HEK293 (cell line): Measurements from ENCODE around the gene COIL.

Source experiments
- OSR2 ChIP-seq: fragments of 450-650 bp; formaldehyde crosslinking; IDR thresholded peaks from 2 replicates; pipeline ENCODE4 v1.5.1; 2016; ENCODE audit warnings: missing biosample characterization, missing genetic modification characterization
- OVOL3 ChIP-seq: fragments of 450-650 bp; formaldehyde crosslinking; IDR thresholded peaks from 2 replicates; pipeline ENCODE4 v1.5.1; 2016; ENCODE audit warnings: missing biosample characterization, missing genetic modification characterization
- PRDM10 ChIP-seq: fragments of 450-650 bp; formaldehyde crosslinking; IDR thresholded peaks from 2 replicates; pipeline ENCODE4 v1.5.1; 2016; ENCODE audit warnings: missing biosample characterization, missing genetic modification characterization
- PRDM2 ChIP-seq: fragments of 450-650 bp; formaldehyde crosslinking; IDR thresholded peaks from 2 replicates; pipeline ENCODE4 v1.5.1; 2016; ENCODE audit warnings: missing biosample characterization, missing genetic modification characterization, borderline replicate concordance
- SCRT1 ChIP-seq: fragments of 450-650 bp; formaldehyde crosslinking; IDR thresholded peaks from 2 replicates; pipeline ENCODE4 v1.5.1; 2016; ENCODE audit warnings: missing biosample characterization, missing genetic modification characterization, borderline replicate concordance
- YY2 ChIP-seq: fragments of 450-650 bp; formaldehyde crosslinking; IDR thresholded peaks from 2 replicates; pipeline ENCODE4 v1.5.1; 2016; ENCODE audit warnings: missing biosample characterization, missing genetic modification characterization
- ZBTB10 ChIP-seq: fragments of 450-650 bp; formaldehyde crosslinking; IDR thresholded peaks from 2 replicates; pipeline ENCODE4 v1.5.1; 2016; ENCODE audit warnings: missing biosample characterization, missing genetic modification characterization
- ZBTB20 ChIP-seq: fragments of 450-650 bp; formaldehyde crosslinking; IDR thresholded peaks from 2 replicates; pipeline ENCODE4 v1.5.1; 2016; ENCODE audit warnings: missing biosample characterization, missing genetic modification characterization
- ZIC2 ChIP-seq: fragments of 450-650 bp; formaldehyde crosslinking; IDR thresholded peaks from 2 replicates; pipeline ENCODE4 v1.5.1; 2016; ENCODE audit warnings: missing biosample characterization, missing genetic modification characterization
- ZNF138 ChIP-seq: fragments of 450-650 bp; formaldehyde crosslinking; IDR thresholded peaks from 2 replicates; pipeline ENCODE4 v1.5.1; 2016; ENCODE audit warnings: missing biosample characterization, missing genetic modification characterization, borderline replicate concordance
- ZNF140 ChIP-seq: fragments of 450-650 bp; formaldehyde crosslinking; IDR thresholded peaks from 2 replicates; pipeline ENCODE4 v1.5.1; 2016; ENCODE audit warnings: missing biosample characterization, missing genetic modification characterization
- ZNF174 ChIP-seq: fragments of 450-650 bp; formaldehyde crosslinking; IDR thresholded peaks from 2 replicates; pipeline ENCODE4 v1.5.0; 2017; ENCODE audit warnings: missing biosample characterization, mild to moderate bottlenecking, missing genetic modification characterization
- ZNF184 ChIP-seq: fragments of 450-650 bp; IDR thresholded peaks from 2 replicates; pipeline ENCODE4 v1.5.1; 2018; ENCODE audit warnings: missing biosample characterization, mild to moderate bottlenecking, missing genetic modification characterization
- ZNF280D ChIP-seq: fragments of 450-650 bp; formaldehyde crosslinking; IDR thresholded peaks from 2 replicates; pipeline ENCODE4 v1.5.1; 2016; ENCODE audit warnings: missing biosample characterization, missing genetic modification characterization
- ZNF335 ChIP-seq: fragments of 450-650 bp; formaldehyde crosslinking; conservative IDR thresholded peaks from 2 replicates; pipeline ENCODE4 v1.5.1; 2016; ENCODE audit warnings: missing biosample characterization, missing genetic modification characterization
- ZNF362 ChIP-seq: fragments of 450-650 bp; formaldehyde crosslinking; IDR thresholded peaks from 2 replicates; pipeline ENCODE4 v1.5.1; 2016; ENCODE audit warnings: missing biosample characterization, missing genetic modification characterization
- ZNF423 ChIP-seq: fragments of 450-650 bp; formaldehyde crosslinking; IDR thresholded peaks from 2 replicates; pipeline ENCODE4 v1.5.1; 2016; ENCODE audit warnings: missing biosample characterization, missing genetic modification characterization
- ZNF48 ChIP-seq: fragments of 450-650 bp; formaldehyde crosslinking; IDR thresholded peaks from 2 replicates; pipeline ENCODE4 v1.5.1; 2016; ENCODE audit warnings: missing biosample characterization, missing genetic modification characterization
- ZNF548 ChIP-seq: fragments of 450-650 bp; formaldehyde crosslinking; IDR thresholded peaks from 2 replicates; pipeline ENCODE4 v1.5.1; 2016; ENCODE audit warnings: missing biosample characterization, missing genetic modification characterization
- ZNF629 ChIP-seq: fragments of 450-650 bp; formaldehyde crosslinking; IDR thresholded peaks from 2 replicates; pipeline ENCODE4 v1.5.1; 2017; ENCODE audit warnings: missing biosample characterization, missing genetic modification characterization
- ZNF664 ChIP-seq: fragments of 450-650 bp; formaldehyde crosslinking; IDR thresholded peaks from 2 replicates; pipeline ENCODE4 v1.5.1; 2016; ENCODE audit warnings: missing biosample characterization, missing genetic modification characterization
- ZNF677 ChIP-seq: fragments of 450-650 bp; IDR thresholded peaks from 2 replicates; pipeline ENCODE4 v1.5.0; 2018; ENCODE audit warnings: missing biosample characterization, mild to moderate bottlenecking, missing genetic modification characterization, moderate library complexity
- ZNF701 ChIP-seq: fragments of 450-650 bp; formaldehyde crosslinking; IDR thresholded peaks from 2 replicates; pipeline ENCODE4 v1.5.1; 2016; ENCODE audit warnings: missing biosample characterization, missing genetic modification characterization
- ZNF837 ChIP-seq: fragments of 450-650 bp; formaldehyde crosslinking; IDR thresholded peaks from 2 replicates; pipeline ENCODE4 v1.5.1; 2016; ENCODE audit warnings: missing biosample characterization, missing genetic modification characterization
- ZXDB ChIP-seq: fragments of 450-650 bp; formaldehyde crosslinking; IDR thresholded peaks from 2 replicates; pipeline ENCODE4 v1.5.1; 2016; ENCODE audit warnings: missing biosample characterization, missing genetic modification characterization

Gene COIL

GRCh38 chr17:56913353-56913866, 47.4 kb downstream of the COIL start (continued):
- TF ChIP-seq ZNF138 (tag by site-specific recombination), result no peak
- no peak for TF ChIP-seq ZBTB20
- no peak for TF ChIP-seq ZXDB (tag by site-specific recombination)
- no peak for TF ChIP-seq ZNF362 (tag by site-specific recombination)
- TF ChIP-seq ZNF184 (tag by site-specific recombination), result no peak
- TF ChIP-seq PRDM2 (tag by site-specific recombination), result no peak
- no peak for TF ChIP-seq ZNF48 (tag by site-specific recombination)
- TF ChIP-seq ZNF174 (tag by site-specific recombination), result no peak
- TF ChIP-seq ZNF140, result no peak
- no peak for TF ChIP-seq ZNF677 (tag by site-specific recombination)
- TF ChIP-seq ZNF548 (tag by site-specific recombination), result no peak
- TF ChIP-seq OVOL3, result no peak
- 0 out of 2 replicates have a peak, but pooled peaks have one; percentile 15 for TF ChIP-seq ZNF423
- TF ChIP-seq ZNF701 (tag by site-specific recombination), result no peak
- no peak for TF ChIP-seq OSR2 (tag by site-specific recombination)
- TF ChIP-seq ZNF335 (tag by site-specific recombination), result peak; percentile 98
- TF ChIP-seq PRDM10, result no peak
- no peak for TF ChIP-seq ZNF664 (tag by site-specific recombination)
- no peak for TF ChIP-seq ZNF837 (tag by site-specific recombination)
- no peak for TF ChIP-seq ZNF280D
- peak; percentile 43 for TF ChIP-seq ZIC2 (tag by site-specific recombination)
- peak; percentile 97 for TF ChIP-seq SCRT1
- TF ChIP-seq ZNF629 (tag by site-specific recombination), result no peak
- TF ChIP-seq YY2 (tag by site-specific recombination), result peak; percentile 54; the same call in 1 of the 2 replicates
- no peak for TF ChIP-seq ZBTB10
